GM13977 (cell line): Measurements from ENCODE around the gene NR1H4.
"Not testable (repeated sequence)": the region's sequence is repeated elsewhere in the genome, so short reads cannot be mapped to it uniquely, and the experiment has no call there.

ENCODE experiments used
- DNase-seq: peaks from one replicate; pipeline ENCODE4 v3.0.0; 2012; ENCODE audit warnings: low spot score
- CTCF ChIP-seq: IDR thresholded peaks from 2 replicates; pipeline ENCODE4 v1.5.1; 2012; ENCODE audit warnings: mild to moderate bottlenecking, control low read depth; ENCODE audit not compliant: insufficient read depth; ENCODE audit errors: extremely low read depth, missing control alignments
- in situ Hi-C: fragments of 300-500 bp; cut with MboI; formaldehyde crosslinking; loops from one replicate; pipeline ENCODE4 v1.12.0; 2022; ENCODE audit warnings: low sequenced_read_pairs, low pct_unique_long_range_greater_than_20kb, mixed read lengths, inconsistent platforms; ENCODE audit not compliant: unreplicated experiment

Gene NR1H4

GRCh38 chr12:100473716-100474150, at the start of gene NR1H4:
TSS of gene NR1H4 (plus strand) at chr12:100473866. CDS start at chr12:100493324, 19,458 bp downstream.
- in situ Hi-C loops, result no loop called here
- no peak for DNase-seq
- TF ChIP-seq CTCF, result no peak

- no peak for DNase-seq
- TF ChIP-seq CTCF, result no peak
- in situ Hi-C loops, result no loop called here
Observed at GRCh38 chr12:100426145-100426544, 47.5 kb upstream of the NR1H4 start.

GRCh38 chr12:100427078-100427477, 46.6 kb upstream of the NR1H4 start:
- no peak for DNase-seq
- no peak for TF ChIP-seq CTCF
- in situ Hi-C loops, result no loop called here

GRCh38 chr12:100430251-100430650, 43.4 kb upstream of the NR1H4 start:
- in situ Hi-C loops, DNase-seq: not testable (repeated sequence)

GRCh38 chr12:100433701-100434100, 40.0 kb upstream of the NR1H4 start:
- DNase-seq, result no peak
- TF ChIP-seq CTCF, result no peak
- in situ Hi-C loops, result no loop called here

- DNase-seq, result no peak
- no peak for TF ChIP-seq CTCF
- in situ Hi-C loops, result no loop called here
Observed at GRCh38 chr12:100434177-100434576, 39.5 kb upstream of the NR1H4 start.

- no peak for DNase-seq
- in situ Hi-C loops, result no loop called here
- TF ChIP-seq CTCF, result no peak
Observed at GRCh38 chr12:100435957-100436356, 37.7 kb upstream of the NR1H4 start.
